HUDEP-2 (cell line): ENCODE measurements around the gene CTSS.

ENCODE experiments used
- DNase-seq, 76 experiments: peaks; one replicate each; lab custom pipeline; 2025; ENCODE audit not compliant: unreplicated experiment in 76 of 76; lab: John Stamatoyannopoulos, UW

The CTSS gene

DNA sequence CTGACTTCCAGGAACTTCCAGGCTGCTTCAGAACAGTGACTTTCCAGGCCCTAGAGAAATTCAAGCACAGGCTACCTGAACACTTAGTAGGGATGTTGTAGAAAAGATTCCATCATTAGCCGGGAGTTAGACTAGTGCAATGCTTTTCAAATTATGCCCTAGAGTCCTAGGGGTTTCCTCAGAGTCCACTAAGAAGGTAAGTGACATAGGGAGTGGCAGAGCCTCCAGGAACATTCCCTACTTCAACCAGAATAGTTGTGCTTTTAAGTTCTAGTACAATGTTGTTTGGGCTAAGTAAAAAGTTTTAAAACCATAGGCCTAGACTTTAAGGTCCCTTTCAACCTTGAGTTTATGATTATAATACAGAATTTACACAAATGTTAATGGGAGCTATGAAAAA, 59.5 kb downstream of the CTSS start:
- DNase-seq = no peak

DNA sequence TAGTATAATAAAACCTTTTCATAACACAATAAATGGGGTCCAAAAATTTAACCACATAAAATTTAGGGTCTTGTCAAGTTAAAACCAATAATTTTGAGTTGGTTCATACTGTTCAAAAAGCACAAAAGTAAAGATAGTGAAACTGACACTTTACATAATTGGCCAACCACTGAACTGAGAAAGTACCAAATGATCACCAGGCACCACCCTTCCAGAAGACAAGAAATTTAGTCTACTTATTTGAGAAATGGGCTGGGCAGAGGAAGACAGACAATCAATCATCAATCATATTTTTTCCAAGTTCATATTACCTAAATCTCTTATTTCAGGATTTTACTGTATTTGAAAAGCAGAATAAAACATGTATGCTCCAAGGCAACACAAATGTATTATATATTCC, 62.2 kb downstream of the CTSS start:
- no peak for DNase-seq

DNA sequence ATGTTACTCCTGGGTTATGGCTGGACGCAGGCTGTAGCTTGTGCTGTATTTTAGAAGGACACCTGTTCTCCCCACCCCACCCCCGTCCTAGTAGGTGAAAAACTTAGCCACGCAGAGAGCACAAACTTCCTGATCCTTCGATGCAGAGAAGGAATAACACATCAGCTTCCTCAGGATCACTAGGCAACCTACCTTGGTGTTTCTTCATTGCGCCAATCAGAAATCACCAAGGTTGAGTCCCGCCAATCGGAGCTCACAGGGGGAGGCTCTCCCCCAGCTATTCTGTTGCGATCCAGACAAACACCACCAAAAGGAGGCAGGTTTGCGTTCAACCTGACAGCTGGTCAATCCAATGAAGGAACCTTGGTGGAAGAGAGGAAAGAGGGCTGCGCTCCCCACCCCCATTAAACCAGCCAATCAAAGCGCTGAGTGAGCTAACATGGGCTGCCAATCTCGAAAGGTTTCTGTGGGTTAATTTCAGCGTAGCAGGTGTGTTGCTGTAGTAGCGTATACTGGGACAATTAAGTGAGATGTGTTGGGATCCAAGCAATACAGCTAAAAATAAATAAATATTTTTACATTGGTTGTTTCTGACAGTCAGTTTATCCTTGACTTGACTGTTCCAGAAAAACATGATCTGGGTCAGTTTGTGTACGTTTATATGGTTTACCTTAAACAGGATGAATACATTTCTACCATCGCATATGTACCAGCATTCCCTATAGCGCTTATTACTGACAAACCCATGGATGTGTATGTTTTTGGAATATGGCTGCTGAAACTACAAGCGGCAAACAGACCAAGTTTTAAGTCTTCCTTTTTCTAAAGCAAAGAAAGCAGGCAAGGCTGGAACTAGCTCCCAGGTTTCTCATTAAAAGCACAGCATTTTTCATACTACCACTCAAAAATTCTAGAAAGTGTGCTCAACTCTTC, 68.3 kb downstream of the CTSS start, which contains the start of gene GOLPH3L:
GOLPH3L (minus strand) TSS at position 160 of the 933 bp plus-strand sequence. CDS start 2,316 bp downstream, outside the sequence.
- peak in 75 of 76 experiments; percentile 15 to 99 (median 94) for DNase-seq

DNA sequence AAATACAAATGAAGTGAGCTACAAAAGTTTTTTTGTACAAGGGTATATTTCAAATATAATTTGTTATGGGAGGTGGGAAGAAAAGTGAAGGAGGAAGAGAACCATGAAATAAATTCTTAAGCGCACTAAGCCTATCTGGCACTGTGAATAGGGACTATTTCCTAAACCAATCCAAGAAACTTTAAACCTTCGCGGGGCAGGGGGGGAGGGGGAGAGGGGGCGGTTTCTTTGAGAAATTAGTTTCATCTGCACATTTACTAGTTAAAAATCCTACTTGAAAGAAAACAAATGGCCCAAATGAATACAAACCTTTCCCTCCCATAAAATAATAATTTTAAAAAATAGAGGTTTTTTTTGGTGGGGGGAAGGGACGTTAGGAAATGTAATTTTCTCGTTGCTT, 69.0 kb downstream of the CTSS start:
- peak in 1 of 76 experiments; percentile 6 for DNase-seq

DNA sequence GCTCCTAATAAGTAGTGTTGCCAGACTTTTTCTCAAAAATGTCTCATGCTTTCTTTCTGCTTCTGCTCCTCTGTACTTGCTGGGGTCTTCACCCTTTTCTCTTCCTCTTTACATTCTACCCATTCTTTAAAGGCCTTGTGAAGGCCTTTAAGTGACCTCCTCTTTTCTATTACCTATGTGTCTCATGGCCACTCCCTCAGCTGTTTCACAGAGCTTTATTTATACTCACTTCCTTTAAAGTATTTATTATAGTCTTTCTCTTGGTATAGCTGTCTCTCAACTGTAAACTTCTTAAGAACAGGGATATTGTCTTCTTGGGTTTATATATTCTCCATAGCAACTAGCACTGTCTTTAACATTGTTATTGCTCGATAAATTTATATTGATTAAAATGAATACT, 69.4 kb downstream of the CTSS start:
- DNase-seq = peak in 1 of 76 experiments; percentile 1

DNA sequence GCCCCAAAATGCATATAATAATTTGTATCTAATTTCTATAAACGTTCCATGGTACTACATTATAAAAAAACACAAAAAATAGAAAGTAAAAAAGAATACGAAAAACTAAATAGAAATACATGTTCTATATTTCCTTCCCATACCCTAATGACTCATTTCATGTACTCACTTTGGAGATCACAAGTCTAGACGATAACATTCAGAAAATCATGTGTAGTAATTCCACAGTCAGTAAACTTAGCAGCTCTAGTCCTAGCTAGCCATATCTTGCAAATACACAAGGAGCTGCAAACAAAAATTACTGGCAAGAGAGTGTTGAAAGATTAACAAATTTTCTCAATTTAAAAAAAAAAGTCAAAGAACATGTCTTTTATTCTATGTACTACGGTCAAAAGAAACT, 70.0 kb downstream of the CTSS start:
- no peak for DNase-seq

DNA sequence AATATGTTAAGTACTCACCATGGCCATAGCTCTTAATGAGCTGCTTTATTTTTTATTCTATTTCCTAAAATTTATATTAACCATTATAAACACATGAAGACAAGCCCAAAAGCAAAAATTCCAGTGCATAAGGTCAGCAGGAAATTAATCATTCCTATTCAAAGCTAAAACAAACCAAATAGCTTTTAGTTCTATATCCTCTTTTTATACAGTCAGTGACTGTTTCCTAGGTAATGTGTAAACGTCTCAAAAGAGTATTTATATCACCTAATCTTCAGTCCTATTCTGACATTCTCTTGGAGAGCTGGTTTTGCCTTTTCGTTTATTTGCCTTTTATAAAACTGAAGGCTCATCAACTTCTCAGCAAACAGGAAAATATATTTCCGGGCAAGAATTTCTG, 72.9 kb downstream of the CTSS start:
- no peak for DNase-seq

DNA sequence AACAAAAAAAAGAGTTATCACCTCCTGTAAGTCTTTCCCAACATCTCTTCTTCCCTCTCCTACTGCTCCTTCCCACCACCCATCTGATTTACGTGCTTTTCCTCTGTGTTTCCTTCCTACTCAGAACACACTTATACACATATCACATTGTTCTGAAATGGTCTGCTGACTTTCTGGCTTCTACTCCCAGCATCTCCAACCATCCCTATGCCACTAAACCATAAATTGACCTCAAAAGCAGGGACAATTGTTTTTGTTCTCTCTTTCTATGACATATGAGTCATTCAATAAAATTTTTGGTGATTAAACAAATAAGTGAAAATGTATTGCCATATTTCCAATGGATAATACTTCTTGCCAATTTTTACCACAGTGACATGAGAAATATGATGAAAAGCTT, 76.8 kb downstream of the CTSS start:
- DNase-seq = no peak

DNA sequence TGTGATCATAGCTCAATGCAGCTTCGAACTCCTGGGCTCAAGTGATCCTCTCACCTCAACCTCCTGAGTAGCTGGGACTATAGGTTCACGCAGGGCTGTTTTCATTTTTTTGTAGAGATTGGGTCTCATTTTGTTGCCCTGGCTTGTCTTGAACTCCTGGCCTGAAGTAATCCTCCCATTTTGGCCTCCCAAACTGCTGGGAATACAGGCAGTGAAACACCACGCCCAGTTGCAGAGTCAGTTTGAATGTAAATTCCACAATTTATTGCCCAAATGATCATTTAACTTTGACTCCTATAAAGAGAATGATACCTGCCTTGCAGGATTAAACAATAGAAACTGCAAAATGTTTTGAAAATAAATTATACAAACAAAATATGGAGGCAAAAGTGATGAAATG, 79.3 kb downstream of the CTSS start:
- no peak for DNase-seq

DNA sequence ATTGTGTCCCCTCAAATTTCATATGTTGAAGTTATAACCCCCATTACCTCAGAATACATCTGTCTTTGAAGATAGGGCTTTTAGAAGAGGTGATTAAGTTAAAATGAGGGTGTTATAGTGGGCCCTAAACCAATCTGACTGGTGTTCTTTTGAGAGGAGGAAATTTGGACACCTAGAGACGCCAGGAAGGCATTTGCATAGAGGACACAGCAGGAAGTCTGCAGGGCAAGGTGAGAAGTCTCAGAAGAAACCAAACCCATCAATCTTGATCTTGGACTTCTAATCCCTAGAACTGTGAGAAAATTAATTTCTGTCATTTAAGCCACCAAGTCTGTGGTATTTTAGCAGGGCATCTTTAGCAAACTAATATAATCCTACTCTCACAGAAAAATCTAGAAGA, 81.7 kb downstream of the CTSS start:
- no peak for DNase-seq
